ENCODE results near the gene HK2. TPM values are rescaled to one million over a fixed set of nuclear protein-coding genes. Genes with fewer than 3 reads are reported as not detected.
A peak's percentile ranks its signal among the peaks of the same experiment; 100 is the strongest.

HK2 gene
- polyA plus RNA-seq, 2 of the 4 experiments (the other 2 are of a cell fraction): 0.37 to 1.2 TPM

DNA sequence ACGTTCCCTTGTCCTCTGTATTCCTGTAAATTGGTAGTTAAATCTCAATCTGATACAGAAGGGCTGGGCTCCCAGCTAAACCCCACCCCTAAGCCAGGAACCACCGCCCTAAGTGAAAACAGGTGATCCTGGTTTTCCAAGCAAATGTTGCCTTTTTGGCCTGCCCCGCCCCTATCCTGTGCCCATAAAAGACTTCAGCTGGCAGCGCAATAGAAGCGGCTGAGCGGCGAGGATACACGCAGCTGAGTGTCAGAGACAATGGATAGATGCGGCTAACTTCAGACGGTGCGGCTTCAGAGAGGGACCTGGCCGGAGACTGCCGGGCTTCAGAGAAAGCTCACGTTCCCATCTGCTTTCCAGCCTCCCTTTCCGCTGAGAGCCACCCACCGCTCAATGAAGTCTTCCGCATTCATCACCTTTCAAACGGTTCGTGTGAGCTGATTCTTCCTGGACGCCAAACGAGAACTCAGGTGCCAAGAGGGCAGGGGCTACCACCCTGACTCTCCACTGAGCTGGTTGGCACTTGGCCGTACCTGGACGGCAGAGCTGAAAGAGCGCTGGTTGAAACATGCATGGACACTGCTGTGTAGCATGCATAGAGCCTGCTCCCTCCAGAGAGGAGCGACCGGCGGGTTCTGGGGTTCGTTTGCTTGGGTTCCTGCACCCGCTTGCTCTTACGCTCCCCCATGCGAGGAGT lies 75.0 kb downstream of the HK2 start:
- no peak for DNase-seq (ENCODE audit: low read depth in 1 of 2, low spot score in 1 of 2)
- no peak for TF ChIP-seq MAZ (IDR thresholded peaks at IDR 0.05; ENCODE audit: borderline replicate concordance, low read depth, low read length)
- no peak for TF ChIP-seq JUNB (IDR thresholded peaks at IDR 0.05)
- TF ChIP-seq EHMT2 (IDR thresholded peaks at IDR 0.05; ENCODE audit: low read depth): no peak
- no peak for TF ChIP-seq ATOH8 (CRISPR knock-in tag; IDR thresholded peaks at IDR 0.05; ENCODE audit: low read depth)
- no peaks in the 10 kb centered on the region for H3K4me1 ChIP-seq
- no peak overlapping the region for H3K4me3 ChIP-seq
- WGBS (ENCODE audit: missing lambda C conversion rate): 59% methylated on average over 31 of the region's 31 CpGs
- POLR2A ChIA-PET: no interaction called here
- peak overlapping the region; percentile 16 for H3K4me2 ChIP-seq
- no peak for FAIRE-seq
- H3K9me3 ChIP-seq: no peaks in the 10 kb centered on the region
- H3K27ac ChIP-seq: no peak overlapping the region
- ATAC-seq: peak; percentile 24 to 68; a peak in 3 of 6 replicates
- CTCF ChIA-PET: interaction anchor here (0.7 to 1.2 kb wide), 3 partner anchors 10 to 700 kb away, joined by 3 to 5 read pairs (median 3); no protein-coding TSS in a partner anchor

- Histone ChIP-seq H3K9me3 (no peaks in the 10 kb centered on the region), H3K4me1 (no peaks in the 10 kb centered on the region), H3K4me3 (no peak overlapping the region), H3K27ac (no peak overlapping the region), H3K4me2 (no peak overlapping the region)
- peak; percentile 18 for FAIRE-seq
- no peak for DNase-seq (ENCODE audit: low read depth in 1 of 2, low spot score in 1 of 2)
- ATAC-seq: no peak
- TF ChIP-seq SREBF2 (IDR thresholded peaks at IDR 0.05): no peak
- no peak for TF ChIP-seq HOXA7 (CRISPR knock-in tag; IDR thresholded peaks at IDR 0.05)
- TF ChIP-seq EHF (CRISPR knock-in tag; IDR thresholded peaks at IDR 0.05): no peak
- no peak for TF ChIP-seq HMGXB4 (CRISPR knock-in tag; IDR thresholded peaks at IDR 0.05; ENCODE audit: borderline replicate concordance)
- TF ChIP-seq FOSL2 (IDR thresholded peaks at IDR 0.05): no peak
- no peak for TF ChIP-seq FOSL2 (CRISPR knock-in tag; IDR thresholded peaks at IDR 0.05)
- TF ChIP-seq ESRRA (IDR thresholded peaks at IDR 0.05; ENCODE audit: borderline replicate concordance, low read length): no peak
- no peak for TF ChIP-seq NR3C1 (IDR thresholded peaks at IDR 0.05)
- ChIA-PET POLR2A (no interaction called here), CTCF (no interaction called here)
- 92% methylated on average over 1 of the region's 1 CpG for WGBS (ENCODE audit: missing lambda C conversion rate)
Observed at GRCh38 chr2:74910245-74910644, 76.3 kb downstream of the HK2 start.

GRCh38 chr2:74911061-74911460 lies 77.1 kb downstream of the HK2 start:
- Histone ChIP-seq H3K4me2 (no peak overlapping the region), H3K27ac (no peak overlapping the region), H3K4me1 (no peaks in the 10 kb centered on the region), H3K9me3 (no peaks in the 10 kb centered on the region), H3K4me3 (no peak overlapping the region)
- POLR2A ChIA-PET: no interaction called here
- WGBS (ENCODE audit: missing lambda C conversion rate): 46% methylated on average over 4 of the region's 4 CpGs
- CTCF ChIA-PET: interaction anchor here (0.7 kb wide), 1 partner anchor 9 kb away, joined by 5 read pairs; no protein-coding TSS in a partner anchor
- no peak for ATAC-seq
- DNase-seq (ENCODE audit: low read depth in 1 of 2, low spot score in 1 of 2): no peak
- TF ChIP-seq E2F6 (IDR thresholded peaks at IDR 0.05; ENCODE audit: borderline replicate concordance, low read depth) (no peak), POLR2AphosphoS2 (conservative IDR thresholded peaks at IDR 0.05; ENCODE audit: low read length) (no peak), GATA3 (IDR thresholded peaks at IDR 0.05; ENCODE audit: borderline replicate concordance) (no peak), MAZ (IDR thresholded peaks at IDR 0.05; ENCODE audit: borderline replicate concordance, low read depth, low read length) (no peak), RARB (CRISPR knock-in tag; IDR thresholded peaks at IDR 0.05) (no peak)
- FAIRE-seq: no peak

DNA sequence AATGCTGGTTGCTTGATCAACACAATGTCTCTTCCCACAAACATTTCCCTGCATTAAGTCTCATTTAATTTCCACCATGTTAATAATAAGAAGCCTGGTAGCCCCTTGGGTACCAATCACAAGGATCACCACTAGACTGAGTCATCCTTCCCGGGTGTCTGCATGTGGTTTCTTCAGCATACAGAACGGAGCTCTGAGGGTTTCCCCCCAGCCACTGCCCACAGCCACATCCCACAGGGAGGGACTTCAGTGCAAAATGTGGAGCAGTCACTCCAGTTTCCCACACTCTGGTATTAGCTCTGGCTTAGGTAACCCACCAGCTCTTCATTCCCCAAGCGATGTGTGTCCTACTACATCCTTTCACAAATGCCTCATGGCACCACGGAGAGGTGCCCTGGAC lies 81.8 kb downstream of the HK2 start:
- FAIRE-seq: no peak
- H3K4me2 ChIP-seq: no peak overlapping the region
- no peak overlapping the region for H3K4me3 ChIP-seq
- CTCF ChIA-PET: interaction anchor here (0.8 to 2.1 kb wide), 6 partner anchors 10 to 693 kb away, joined by 3 to 8 read pairs (median 4); partner anchors contain the start of gene TACR1
- no peaks in the 10 kb centered on the region for H3K9me3 ChIP-seq
- H3K27ac ChIP-seq: no peak overlapping the region
- H3K4me1 ChIP-seq: peaks cover 6% of the 10 kb centered on the region
- ATAC-seq: no peak
- 53% methylated on average over 4 of the region's 4 CpGs for WGBS (ENCODE audit: missing lambda C conversion rate)
- no peak for DNase-seq (ENCODE audit: low read depth in 1 of 2, low spot score in 1 of 2)
- POLR2A ChIA-PET: no interaction called here
- TF ChIP-seq NFE2L2 (conservative IDR thresholded peaks at IDR 0.05; ENCODE audit: low read length) (no peak), CHD4 (IDR thresholded peaks at IDR 0.05; ENCODE audit: borderline replicate concordance) (no peak), KDM5A (IDR thresholded peaks at IDR 0.05) (no peak)

All from A549 (cell line).